HG02642 (cell line): ENCODE results near the gene ASB10.

ENCODE experiments used
- ATAC-seq: cut with Tn5 transposase; IDR thresholded peaks from one replicate; pipeline ENCODE4 v1.9.1; 2021; ENCODE audit warnings: mild to moderate bottlenecking; ENCODE audit not compliant: unreplicated experiment, poor library complexity

Gene ASB10, protein sequence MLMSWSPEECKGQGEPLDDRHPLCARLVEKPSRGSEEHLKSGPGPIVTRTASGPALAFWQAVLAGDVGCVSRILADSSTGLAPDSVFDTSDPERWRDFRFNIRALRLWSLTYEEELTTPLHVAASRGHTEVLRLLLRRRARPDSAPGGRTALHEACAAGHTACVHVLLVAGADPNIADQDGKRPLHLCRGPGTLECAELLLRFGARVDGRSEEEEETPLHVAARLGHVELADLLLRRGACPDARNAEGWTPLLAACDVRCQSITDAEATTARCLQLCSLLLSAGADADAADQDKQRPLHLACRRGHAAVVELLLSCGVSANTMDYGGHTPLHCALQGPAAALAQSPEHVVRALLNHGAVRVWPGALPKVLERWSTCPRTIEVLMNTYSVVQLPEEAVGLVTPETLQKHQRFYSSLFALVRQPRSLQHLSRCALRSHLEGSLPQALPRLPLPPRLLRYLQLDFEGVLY

DNA sequence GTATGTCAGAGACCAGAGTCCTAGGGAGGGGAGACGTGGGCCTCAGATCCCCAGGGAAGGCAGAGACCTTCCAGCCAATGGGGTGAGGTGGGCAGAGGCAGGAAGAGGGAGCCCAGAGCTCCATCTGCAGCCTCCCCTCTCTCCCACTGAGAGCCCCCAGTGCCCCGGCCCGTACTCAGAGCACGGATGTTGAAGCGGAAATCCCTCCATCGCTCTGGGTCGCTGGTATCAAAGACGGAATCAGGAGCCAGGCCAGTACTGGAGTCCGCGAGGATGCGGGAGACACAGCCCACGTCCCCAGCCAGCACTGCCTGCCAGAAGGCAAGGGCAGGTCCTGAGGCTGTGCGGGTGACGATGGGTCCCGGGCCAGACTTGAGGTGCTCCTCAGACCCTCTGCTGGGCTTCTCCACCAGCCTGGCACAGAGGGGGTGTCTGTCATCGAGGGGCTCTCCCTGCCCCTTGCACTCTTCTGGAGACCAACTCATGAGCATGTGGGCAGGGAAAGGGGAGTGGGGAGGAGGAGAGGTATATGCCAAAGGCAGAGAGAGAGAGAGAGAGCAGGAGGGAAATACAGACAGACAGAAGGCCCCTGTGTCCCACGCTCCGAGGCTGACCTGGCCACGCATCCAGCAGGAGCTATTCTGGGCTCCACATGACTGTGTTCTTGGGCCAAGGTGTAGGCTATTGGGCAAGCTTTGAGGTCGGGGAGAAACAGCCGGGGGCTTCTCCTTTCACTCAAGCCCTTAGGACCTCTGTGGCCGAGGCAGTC is at the start of gene ASB10:
TSS of gene ASB10 (minus strand) at position 611 of the 769 bp plus-strand sequence. CDS start at position 491, 120 bp downstream.
- ATAC-seq, result no peak

DNA sequence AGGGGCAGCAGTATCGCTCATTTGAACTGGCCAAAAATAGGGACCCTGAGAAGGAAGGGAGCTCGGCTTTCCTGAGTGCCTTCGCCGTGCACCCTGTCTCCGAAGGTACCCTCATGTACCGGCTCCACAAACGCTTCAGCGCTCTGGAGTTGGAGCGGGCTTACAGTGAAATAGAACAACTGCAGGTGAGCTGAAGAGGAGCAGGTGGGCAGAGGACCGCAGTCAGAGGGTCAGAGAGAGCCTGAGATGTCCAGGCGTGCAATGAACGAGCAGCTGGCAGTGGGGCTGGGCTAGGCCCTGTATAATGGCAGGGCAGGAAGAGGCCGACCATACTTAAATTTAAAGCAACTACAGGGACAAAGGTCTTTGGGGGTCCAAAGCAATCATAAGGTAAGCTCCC is 49.4 kb upstream of the ASB10 start:
- no peak for ATAC-seq

DNA sequence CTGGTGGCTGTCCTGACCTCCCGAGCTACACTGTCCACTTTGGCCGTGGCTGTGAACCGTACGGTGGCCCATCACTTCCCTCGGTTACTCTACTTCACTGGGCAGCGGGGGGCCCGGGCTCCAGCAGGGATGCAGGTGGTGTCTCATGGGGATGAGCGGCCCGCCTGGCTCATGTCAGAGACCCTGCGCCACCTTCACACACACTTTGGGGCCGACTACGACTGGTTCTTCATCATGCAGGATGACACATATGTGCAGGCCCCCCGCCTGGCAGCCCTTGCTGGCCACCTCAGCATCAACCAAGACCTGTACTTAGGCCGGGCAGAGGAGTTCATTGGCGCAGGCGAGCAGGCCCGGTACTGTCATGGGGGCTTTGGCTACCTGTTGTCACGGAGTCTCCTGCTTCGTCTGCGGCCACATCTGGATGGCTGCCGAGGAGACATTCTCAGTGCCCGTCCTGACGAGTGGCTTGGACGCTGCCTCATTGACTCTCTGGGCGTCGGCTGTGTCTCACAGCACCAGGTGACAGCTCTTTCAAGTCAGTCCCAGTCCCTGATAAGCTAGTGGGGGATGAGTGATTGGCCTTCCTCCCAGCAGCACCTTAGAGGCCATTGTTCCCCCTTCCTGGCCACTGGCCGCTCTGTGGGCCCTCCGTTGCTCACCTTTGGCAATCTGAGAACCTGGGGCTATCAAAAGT is 48.2 kb upstream of the ASB10 start:
- no peak for ATAC-seq

DNA sequence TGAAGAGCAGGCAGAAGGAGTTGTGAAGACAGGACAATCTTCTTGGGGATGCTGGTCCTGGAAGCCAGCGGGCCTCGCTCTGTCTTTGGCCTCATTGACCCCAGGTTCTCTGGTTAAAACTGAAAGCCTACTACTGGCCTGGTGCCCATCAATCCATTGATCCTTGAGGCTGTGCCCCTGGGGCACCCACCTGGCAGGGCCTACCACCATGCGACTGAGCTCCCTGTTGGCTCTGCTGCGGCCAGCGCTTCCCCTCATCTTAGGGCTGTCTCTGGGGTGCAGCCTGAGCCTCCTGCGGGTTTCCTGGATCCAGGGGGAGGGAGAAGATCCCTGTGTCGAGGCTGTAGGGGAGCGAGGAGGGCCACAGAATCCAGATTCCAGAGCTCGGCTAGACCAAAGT is 46.8 kb upstream of the ASB10 start:
- no peak for ATAC-seq

DNA sequence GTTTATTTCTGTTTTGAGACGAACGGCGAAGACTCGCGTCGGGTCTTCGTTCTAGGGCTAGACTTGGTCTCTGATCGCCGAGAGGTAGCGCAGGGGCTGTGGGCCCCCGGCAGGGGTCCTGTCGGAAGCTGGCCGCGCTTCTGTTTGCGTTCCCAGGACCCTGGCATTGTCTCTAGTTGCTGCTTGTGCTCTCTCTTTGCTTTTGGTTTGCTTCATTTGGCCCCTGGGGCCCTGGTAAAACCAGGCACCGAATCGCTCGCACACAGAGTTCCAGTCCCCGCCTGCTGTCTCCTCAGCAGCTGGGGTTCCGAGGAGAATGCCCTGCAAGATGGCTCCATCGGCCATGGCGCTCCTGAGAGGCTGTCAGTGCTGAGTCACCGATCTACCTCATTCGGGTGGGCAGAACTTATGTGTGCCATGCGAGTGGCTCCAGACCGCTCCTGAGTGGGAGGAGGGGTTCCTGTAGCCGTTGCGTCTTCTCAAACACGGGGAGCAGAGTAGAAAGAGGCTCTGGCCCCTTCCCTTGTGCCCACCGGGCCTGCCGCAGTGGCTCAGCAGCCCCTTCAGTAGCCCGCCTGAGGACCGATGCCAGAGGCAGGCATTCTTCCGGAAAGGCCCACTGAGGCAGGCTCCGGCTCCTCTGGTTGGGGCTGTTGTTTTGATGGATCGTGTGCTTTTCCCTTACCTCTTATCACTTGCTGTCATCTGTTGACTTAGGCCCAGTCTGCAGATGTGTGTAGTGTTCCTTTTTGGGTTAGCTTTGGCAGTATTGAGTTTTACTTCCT is 46.1 kb upstream of the ASB10 start:
- ATAC-seq, result peak; percentile 39

DNA sequence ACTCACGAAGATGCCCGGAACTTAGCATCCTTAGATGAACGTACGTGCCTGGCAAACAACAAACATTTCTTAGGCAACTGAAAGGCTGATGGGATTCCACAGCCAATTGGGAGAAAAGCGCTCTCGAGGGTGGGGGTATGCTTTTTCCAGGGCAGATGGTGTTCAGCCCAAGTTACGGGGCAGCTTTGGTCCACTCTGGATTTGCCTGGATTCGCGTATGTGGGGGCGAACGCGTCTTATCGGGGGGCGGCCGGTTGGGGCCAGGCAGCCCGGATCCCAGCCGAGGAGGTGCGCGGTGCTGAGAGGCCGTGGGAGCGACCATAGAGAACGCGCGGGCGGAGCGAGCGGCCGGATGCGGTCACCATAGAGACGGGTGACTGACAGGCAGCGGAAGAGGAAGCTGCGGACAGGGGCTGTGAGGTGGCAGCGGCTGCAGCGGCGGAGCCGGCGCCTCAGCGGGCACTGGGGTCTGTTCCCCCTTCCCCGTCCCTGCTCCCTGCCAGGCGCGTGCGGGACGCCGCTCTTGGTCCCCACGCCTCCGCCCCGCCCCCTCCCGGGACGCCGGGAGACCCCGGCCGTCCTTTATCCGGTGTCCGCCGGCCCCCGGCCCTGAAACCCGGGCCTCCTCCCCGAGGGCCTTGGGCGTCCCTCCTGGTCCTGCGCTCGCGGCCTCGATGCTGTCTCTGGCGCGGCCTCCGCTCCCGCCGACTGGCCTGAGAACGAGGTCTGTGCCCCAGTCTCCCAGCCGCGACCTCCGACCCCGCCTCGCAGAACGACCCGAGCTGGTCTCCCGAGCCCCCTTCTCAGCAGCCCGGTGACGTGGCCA is 45.3 kb upstream of the ASB10 start, which contains the start of gene CHPF2:
TSS of gene CHPF2 (plus strand) at position 393 of the 826 bp plus-strand sequence. CDS start 1,529 bp downstream, outside the sequence.
- ATAC-seq, result peak; percentile 98

DNA sequence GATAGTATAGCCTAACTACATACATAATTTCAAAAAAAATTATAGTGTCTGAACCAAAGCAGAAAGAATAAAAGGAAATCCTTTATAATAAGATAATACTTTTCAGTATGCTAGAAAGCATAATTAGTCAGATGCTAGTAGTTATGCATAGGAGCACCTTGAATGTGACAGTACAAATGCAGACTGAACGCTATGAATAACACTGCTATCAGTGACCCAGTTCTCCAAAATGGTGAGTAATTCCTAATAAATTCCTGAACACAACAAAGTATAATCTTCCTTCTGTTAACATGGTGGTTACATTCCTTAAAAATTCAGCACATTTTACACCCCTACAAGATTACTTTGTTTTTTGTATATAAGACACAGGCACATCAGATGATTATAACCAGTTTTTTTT is 44.0 kb upstream of the ASB10 start:
- no peak for ATAC-seq

DNA sequence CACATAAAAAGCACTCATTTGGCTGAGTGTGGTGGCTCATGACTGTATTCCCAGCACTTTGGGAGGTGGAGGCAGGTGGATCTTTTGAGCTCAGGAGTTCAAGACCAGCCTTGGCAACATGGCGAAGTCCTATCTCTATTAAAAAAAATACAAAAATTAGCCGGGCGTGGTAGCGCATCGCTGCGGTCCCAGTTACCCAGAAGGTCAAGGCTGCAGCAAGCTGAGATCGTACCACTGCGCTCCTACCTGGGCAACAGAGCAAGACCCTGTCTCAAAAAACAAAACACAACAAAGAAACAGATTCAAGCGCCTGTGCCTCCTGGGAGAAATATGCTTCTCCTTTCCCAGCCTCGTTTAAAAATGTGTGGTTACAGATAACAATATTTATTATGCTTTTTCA is 42.2 kb upstream of the ASB10 start:
- no peak for ATAC-seq

DNA sequence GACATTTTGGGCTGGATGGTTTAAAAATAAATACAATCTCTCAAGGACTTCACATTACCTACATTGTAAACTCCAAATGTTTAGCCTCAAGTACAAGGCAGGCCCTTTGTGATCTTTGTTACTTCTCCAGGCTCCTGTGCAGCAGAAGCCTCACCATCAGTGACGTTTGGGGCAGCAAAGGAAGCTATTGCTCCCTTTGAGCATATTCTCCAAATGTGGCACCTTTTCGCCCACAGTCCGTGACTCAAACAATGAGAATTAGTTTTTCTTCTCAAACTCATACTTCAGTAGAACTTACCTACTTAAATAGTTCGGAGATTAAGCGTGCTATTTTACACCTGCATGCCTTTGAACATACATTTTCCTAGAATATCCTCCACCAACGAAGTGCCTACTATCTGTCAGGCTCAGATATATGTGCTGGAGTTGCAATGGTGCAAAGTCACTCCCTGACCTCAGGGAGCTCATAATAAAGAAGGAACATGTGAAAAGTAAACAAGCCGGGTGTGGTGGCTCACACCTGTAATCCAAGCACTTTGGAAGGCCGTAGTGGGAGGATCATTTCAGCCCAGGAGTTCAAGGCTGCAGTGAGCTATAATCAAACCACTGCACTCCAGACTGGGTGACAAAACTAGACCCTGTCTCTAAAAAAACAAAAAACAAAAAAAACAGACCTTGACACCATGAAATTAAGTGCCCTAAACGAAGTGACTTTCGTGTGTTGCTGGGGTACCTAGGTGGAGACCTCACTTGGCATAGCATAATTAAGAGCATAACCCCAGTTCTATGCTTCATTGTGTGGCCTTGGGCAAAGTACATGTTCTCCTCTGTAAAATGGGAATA is 41.2 kb upstream of the ASB10 start:
- no peak for ATAC-seq

DNA sequence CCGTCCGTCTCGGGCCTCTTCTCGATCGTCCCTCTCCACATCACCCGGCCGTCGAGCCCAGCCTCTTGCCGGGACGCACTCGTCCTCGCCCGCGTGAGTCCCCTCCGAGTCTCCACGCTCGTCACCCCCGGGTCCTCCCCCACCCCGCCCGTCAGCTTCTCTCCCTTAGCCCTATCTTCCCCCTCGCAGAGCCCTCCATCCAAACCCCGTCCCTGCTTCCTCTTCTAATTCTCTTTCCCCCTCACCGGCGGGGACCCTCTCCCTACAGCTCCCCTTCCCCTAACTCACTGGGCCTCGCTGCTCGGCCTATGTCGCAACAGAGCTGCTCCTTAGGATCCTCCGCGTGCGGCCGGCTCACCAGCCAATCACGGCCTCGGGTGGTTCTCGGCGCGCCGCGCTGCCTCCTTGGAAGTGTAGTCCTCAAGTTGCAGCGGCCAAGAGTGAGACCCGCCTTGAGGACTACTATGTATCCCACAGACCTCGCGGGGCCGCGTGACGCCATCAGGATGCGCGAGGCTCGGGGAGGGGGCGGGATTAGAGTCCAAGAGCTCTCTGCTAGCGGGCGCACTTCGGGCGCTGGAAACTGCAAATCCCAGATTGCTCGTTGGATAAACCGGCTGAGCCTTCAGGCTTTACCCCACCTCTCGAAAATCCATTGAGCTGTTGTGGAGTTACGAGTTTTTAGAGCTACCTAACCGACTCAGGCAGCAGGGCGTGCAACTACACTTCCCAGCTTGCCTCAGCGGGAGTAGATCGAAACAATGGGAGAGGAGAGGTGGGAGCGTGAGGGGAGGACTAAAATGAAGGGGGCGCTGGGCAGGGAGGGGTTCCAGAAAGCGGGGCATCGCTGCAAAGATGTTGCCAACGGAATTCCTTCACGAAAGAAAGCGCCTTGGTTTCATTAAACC is 40.1 kb upstream of the ASB10 start, which contains the start of gene ABCF2:
TSS of gene ABCF2 (minus strand) at position 331 of the 908 bp plus-strand sequence. CDS start 747 bp downstream, outside the sequence.
- ATAC-seq, result peak; percentile 99

DNA sequence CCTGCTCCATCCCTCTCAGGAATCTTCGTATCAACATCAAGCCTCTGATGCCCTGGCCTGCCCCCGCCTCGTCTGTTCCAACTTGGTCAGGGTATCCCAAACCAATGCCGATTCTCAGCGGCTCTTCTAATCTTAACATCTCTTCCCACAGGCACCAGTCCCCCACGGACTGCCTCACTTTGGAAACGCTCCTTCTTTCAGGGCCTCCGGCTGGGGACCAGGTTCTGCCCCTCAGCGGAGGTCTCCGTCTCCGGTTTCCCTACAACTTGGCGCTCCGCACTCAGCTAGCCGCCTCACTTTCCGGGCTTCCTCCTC is 39.5 kb upstream of the ASB10 start:
- ATAC-seq, result peak; percentile 5

DNA sequence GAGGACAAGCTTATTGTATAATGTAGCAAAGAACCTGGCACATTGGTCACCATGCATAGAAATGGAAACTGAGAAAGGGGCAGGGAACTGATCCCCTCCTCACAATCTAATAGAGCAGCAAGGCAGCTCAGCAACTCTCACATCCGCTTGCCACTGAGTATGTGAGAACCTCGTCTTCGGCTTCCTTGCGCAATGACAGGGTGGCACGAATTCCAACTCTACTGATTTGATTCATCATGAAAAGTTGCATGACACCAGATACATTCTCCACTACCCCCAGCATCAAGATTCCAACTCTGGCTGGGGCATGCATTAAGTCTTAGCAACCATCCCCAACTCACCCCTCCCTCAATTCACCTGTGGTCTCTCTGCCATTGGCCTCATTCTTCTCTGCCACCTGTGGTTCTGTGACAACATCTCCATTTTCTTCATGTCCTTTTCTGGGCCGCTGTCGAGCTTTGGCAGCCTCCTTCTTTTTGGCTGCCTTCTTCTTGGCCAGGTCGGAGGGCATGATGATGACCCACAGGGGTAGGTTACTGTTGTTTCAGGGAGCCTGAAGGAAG is 39.0 kb upstream of the ASB10 start:
- no peak for ATAC-seq

DNA sequence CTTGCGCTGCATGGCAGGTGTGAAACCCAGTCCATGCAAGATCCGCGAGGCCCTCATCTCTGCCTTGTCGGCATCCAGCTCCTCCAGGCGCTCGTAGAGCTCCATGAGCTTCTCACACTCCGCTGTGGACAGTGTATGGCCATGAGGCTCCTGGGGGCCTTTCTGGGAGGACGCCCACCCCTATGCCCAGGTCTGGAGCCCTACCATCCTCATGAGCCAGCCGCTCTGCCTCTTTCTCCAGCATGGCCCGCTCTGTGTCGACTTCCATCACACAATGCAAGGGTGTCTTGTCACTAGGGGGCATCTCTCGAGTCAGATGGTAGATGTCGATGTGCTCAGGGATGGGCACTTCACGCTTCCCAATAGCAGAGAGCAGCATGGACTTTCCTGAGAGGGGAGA is 36.7 kb upstream of the ASB10 start:
- no peak for ATAC-seq

DNA sequence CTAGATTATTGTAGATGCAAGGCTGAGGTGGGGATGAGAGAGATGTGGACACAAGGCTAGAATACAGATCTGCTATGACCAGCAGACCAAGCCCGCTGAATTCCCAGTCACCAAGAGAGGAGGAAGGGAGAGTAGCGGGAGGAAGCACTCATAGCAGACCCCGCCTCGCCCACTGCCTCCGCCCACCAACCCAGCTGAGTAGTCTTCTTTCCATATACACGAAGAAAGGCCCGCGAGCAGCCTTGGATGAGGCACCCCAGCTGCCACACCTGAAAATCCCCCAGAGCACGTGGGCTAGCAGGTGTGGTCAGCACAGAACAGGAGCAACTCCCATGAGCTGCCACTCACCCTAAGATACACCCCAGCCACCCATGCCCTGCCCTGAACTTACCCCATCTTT is 31.1 kb upstream of the ASB10 start:
- no peak for ATAC-seq

DNA sequence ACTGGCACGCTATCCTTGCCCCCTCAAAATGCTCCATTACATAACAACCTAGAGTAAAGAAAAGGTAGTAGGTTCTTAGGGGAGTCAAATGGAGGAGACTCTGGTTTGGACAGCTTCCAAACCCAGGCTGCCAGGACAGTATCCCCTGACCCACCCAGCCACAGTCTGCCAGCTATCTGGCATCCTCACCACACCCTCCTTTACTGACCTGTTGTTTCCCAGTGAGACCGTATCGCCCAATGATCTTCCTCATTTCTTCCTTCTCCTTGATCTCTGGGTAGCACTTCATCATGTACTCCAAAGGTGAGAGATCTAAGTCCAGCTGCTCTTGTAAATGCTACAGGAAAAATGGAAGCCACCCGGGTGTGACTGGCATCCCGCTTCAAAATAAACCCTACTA is 28.3 kb upstream of the ASB10 start:
- no peak for ATAC-seq

DNA sequence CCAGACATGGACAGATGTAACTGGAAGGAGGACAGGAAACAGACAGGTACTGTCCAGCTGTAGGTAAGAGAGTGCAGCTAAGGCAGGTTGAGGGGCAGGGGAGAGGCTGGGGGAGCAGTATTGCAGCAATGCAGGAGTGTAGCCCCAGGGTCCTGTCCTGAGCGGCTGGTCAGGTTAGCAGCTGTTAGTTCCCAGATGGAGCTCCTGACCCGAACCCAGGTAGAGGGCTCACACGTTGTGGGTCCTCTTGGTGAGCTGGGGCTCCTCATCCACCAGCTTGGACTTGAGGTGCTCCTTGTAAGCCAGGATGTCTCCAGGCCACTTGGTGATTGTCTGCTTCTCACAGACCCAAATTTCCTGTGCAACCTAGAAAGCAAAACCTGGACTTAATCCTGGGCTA is 26.8 kb upstream of the ASB10 start:
- ATAC-seq, result no peak

DNA sequence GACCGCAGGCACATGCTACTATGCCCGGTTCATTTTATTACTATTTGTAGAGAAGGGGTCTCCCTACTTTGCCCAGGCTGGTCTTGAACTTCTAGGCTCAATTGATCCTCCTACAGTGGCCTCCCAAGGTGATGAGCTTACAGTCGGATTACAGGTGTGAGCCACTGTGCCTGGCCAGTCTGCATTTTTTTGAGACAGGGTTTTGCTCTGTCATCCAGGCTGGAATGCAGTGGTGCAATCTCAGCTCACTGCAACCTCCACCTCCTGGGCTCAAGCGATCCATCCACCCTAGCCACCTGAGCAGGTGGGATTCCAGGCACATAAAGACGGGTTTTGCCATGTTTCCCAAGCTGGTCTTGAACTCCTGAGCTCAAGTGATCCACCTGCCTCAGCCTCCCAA is 25.6 kb upstream of the ASB10 start:
- no peak for ATAC-seq
